MM.1S (cell line): Measurements from ENCODE around the gene RFX2.

Source experiments
- EZH2 ChIP-seq: fragments of 300-600 bp; sonication (generic); optimal IDR thresholded peaks from 2 replicates; pipeline ENCODE3; 2017; ENCODE audit warnings: low read depth, mild to moderate bottlenecking, antibody characterized with exemption, low read length, mixed read lengths
- TF ChIP-seq, protein P1 (sequence below): fragments of 300-600 bp; sonication (generic); IDR thresholded peaks from 2 replicates; pipeline ENCODE4 v1.5.1; 2016; ENCODE audit warnings: antibody characterized with exemption, low read length, mixed read lengths

DNA sequence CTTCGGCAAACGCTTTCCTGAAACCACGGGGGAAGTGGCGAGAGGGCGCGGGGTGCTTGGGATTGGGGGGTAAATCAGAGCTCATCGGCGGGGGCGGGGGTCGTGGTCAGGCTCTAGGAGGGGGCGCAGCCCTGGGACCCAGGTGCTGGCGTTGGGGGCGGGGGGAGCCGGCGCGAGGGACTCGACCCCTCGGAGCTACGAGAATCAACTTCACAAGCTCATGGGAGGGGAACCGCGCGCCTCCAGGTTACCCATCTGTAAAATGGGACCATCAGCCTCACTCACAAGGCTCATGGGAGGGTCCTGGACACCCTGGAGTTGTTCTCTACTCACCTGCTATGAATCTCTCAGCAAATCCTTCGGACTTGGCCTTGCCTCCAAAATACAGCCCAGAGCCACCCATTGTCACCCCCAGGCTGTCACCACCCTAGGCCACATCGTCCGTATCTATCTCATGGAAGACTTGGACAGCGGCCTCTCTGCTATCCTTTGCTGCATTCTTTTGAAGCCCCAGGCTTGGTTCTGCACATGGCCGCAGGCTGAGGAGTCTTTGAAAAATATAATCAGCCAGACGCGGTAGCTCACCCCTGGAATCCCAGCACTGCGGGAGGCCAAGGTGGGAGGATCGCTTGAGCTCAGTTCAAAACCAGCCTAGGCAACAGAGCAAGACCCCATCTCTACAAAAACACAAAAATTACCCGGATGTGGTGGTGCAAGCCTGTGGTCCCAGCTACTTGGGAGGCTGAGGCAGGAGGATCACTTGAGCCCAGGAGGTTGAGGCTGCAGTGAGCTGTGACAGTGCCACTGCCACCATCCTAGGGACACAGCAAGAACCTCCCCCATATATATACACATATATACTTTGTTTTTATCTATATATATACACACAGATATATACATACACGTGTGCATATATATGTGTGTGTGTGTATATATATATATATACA lies 131.4 kb downstream of the RFX2 start:
- TF ChIP-seq, protein P1, sequence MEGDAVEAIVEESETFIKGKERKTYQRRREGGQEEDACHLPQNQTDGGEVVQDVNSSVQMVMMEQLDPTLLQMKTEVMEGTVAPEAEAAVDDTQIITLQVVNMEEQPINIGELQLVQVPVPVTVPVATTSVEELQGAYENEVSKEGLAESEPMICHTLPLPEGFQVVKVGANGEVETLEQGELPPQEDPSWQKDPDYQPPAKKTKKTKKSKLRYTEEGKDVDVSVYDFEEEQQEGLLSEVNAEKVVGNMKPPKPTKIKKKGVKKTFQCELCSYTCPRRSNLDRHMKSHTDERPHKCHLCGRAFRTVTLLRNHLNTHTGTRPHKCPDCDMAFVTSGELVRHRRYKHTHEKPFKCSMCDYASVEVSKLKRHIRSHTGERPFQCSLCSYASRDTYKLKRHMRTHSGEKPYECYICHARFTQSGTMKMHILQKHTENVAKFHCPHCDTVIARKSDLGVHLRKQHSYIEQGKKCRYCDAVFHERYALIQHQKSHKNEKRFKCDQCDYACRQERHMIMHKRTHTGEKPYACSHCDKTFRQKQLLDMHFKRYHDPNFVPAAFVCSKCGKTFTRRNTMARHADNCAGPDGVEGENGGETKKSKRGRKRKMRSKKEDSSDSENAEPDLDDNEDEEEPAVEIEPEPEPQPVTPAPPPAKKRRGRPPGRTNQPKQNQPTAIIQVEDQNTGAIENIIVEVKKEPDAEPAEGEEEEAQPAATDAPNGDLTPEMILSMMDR: no peak
- TF ChIP-seq EZH2: no peak
